ENCODE data around the gene SRSF3. TPM values are rescaled to one million over a fixed set of nuclear protein-coding genes. Genes with fewer than 3 reads are reported as not detected.

Gene SRSF3
- total and polyA plus RNA-seq, 9 of the 15 experiments (the other 6 are each of a cell fraction or from before 2014, with no cell fraction given): 337 to 1,200 (median 518) TPM

DNA sequence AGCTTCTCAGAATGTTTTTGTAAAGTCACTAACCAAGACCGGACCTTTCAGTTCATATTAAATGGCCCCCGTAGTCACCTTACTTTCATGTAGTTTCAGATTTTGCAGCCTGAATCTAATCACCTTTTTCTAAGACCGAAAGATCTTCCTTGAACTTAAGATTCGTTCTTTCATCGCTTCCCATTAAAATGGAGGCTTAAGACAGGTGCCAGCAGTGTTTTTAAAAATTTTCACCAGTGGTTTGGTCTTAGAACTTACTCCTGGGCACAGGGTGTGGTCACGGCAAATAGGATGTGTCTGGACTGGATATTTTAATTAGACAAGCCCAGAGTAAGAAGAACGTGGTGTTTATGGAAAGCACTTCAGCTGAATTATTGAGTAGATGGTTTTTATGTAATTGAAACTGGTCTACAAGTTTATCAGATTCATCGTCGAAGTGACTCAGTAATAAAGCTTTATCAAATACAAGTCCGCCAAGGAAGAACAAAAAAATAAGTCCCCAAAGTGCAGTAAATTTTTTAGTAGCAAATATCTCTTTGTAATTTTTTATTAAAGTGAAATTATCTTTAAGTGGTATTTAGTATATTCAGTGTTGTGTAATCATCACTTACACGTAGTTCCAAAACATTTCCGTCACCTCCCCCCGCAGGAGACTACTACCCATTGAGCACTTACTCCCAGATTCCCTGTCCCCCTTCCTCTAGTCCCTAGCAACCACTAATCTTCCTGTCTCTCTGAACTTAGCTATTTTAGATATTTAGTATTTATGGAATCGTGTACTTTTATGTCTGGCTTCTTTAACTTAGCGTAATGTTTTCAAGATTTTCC is 868 bp downstream of the SRSF3 start (continued):
- TF ChIP-seq IRF2 (CRISPR knock-in tag; IDR thresholded peaks at IDR 0.05) (no peak), ZBTB8A (IDR thresholded peaks at IDR 0.05; ENCODE audit: partially characterized antibody) (peak; percentile 40), RBM25 (IDR thresholded peaks at IDR 0.05; ENCODE audit: low read depth, low read length, severe bottlenecking) (peak; percentile 3)
- TF ChIP-seq, protein P1, sequence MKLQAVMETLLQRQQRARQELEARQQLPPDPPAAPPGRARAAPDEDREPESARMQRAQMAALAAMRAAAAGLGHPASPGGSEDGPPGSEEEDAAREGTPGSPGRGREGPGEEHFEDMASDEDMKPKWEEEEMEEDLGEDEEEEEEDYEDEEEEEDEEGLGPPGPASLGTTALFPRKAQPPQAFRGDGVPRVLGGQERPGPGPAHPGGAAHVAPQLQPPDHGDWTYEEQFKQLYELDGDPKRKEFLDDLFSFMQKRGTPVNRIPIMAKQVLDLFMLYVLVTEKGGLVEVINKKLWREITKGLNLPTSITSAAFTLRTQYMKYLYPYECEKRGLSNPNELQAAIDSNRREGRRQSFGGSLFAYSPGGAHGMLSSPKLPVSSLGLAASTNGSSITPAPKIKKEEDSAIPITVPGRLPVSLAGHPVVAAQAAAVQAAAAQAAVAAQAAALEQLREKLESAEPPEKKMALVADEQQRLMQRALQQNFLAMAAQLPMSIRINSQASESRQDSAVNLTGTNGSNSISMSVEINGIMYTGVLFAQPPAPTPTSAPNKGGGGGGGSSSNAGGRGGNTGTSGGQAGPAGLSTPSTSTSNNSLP (IDR thresholded peaks at IDR 0.05; ENCODE audit: borderline replicate concordance, low read depth, low read length): peak; percentile 34; the same call in 1 of the 2 replicates

GRCh38 chr6:36596356-36596755 is 2.2 kb downstream of the SRSF3 start:
- Histone ChIP-seq H3K9me1 (ENCODE audit: control insufficient read depth, insufficient read depth, low read length) (peaks cover 18% of the 10 kb centered on the region), H2AFZ (ENCODE audit: low read depth, low read length) (no peak overlapping the region), H4K20me1 (replicated peaks; ENCODE audit: control insufficient read depth, insufficient read depth, low read length) (peaks cover 64% of the 10 kb centered on the region), H3K4me3 (peak overlapping the region; percentile 69), H3K9me3 (replicated peaks; ENCODE audit: control insufficient read depth, insufficient read depth, low read depth, low read length) (no peaks in the 10 kb centered on the region; the same call in 1 of the 2 replicates), H3K27me3 (ENCODE audit: control insufficient read depth in 2 of 2, insufficient read depth in 2 of 2, low read length in 2 of 2) (no peaks in the 10 kb centered on the region), H3K4me2 (ENCODE audit: insufficient read depth, low read length) (peak overlapping the region; percentile 90), H3K27ac (ENCODE audit: extremely low read depth, low read depth, low read length) (peak overlapping the region; percentile 94; the same call in 2 of the 3 replicates), H3K9ac (ENCODE audit: insufficient read depth in 1 of 2, low read depth in 2 of 2, low read length in 2 of 2) (peak overlapping the region; percentile 91 to 92; a peak in 3 of 4 replicates), H3K36me3 (ENCODE audit: control insufficient read depth, insufficient read depth, low read length) (peaks cover 65% of the 10 kb centered on the region), H3K4me1 (replicated peaks in 1 of 2; ENCODE audit: control insufficient read depth in 2 of 2, insufficient read depth in 2 of 2, low read length in 2 of 2) (peaks cover 27 to 38% of the 10 kb centered on the region in 2 experiments), H3K79me2 (ENCODE audit: control insufficient read depth, insufficient read depth, low read length) (peaks cover 81% of the 10 kb centered on the region)
- no TSS peak for BruUV-seq (replicated peaks)
- in situ Hi-C loops (cut with MboI) (no loop called here), intact Hi-C loops (cut with micrococcal nuclease) (no loop called here)
- ChIA-PET CTCF (ENCODE audit: low intra/inter-chr PET ratio) (no interaction called here), POLR2A (interaction anchor here (0.6 to 9.8 kb wide), 29 partner anchors 12 to 591 kb away, joined by 3 to 239 read pairs (median 4); partner anchors contain the start of genes CDKN1A, MAPK14 and PPIL1)
- WGBS (ENCODE audit: insufficient coverage, low coverage, missing lambda C conversion rate): 0% methylated on average over 4 of the region's 5 CpGs
- ATAC-seq (0 out of 3 replicates have a peak, but pooled peaks have one; percentile 4), DNase-seq (ENCODE audit: extremely low read depth in 1 of 4, low spot score in 3 of 4) (peak in 2 of 4 experiments; percentile 50 to 54), FAIRE-seq (no peak)
- no peak for TF ChIP-seq MBD2 (IDR thresholded peaks at IDR 0.05; ENCODE audit: borderline replicate concordance, low read depth)
- TF ChIP-seq MAFK (IDR thresholded peaks at IDR 0.05; ENCODE audit: low read length): no peak
- TF ChIP-seq CTBP1 (IDR thresholded peaks at IDR 0.05; ENCODE audit: borderline replicate concordance): 0 out of 2 replicates have a peak, but pooled peaks have one; percentile 4
- TF ChIP-seq MEF2D (tag; conservative IDR thresholded peaks at IDR 0.05; ENCODE audit: low read depth): no peak
- 0 out of 2 replicates have a peak, but pooled peaks have one; percentile 5 for TF ChIP-seq AFF4 (CRISPR knock-in tag; IDR thresholded peaks at IDR 0.05)
- peak; percentile 8; the same call in 1 of the 2 replicates for TF ChIP-seq TAL1 (IDR thresholded peaks at IDR 0.05)
- no peak for TF ChIP-seq OTX1 (CRISPR knock-in tag; IDR thresholded peaks at IDR 0.05)
- TF ChIP-seq NFIC (IDR thresholded peaks at IDR 0.05): 0 out of 2 replicates have a peak, but pooled peaks have one; percentile 7
- no peak for TF ChIP-seq POLR3A (IDR thresholded peaks at IDR 0.05; ENCODE audit: borderline replicate concordance, extremely low read depth, insufficient read depth, insufficient read length)
- TF ChIP-seq GTF2E2 (tag; IDR thresholded peaks at IDR 0.05): peak; percentile 47; the same call in 1 of the 2 replicates
- TF ChIP-seq ARHGAP35 (IDR thresholded peaks at IDR 0.05; ENCODE audit: partially characterized antibody): no peak
